OCI-LY1 (cell line): ENCODE measurements around the gene TBPL2.
"Not testable (repeated sequence)": the region's sequence is repeated elsewhere in the genome, so short reads cannot be mapped to it uniquely, and the experiment has no call there.

Source experiments
- H2AFZ ChIP-seq: fragments of 200-600 bp; sonication (generic), shearing (Covaris generic); 2 replicates; pipeline ENCODE4 v1.6.0; 2014; ENCODE audit warnings: antibody characterized with exemption, mild to moderate bottlenecking, low read length
- H3F3A ChIP-seq: fragments of 200-600 bp; sonication (generic), shearing (Covaris generic); 2 replicates; pipeline ENCODE4 v1.6.0; 2014; ENCODE audit warnings: mild to moderate bottlenecking, antibody characterized with exemption, low read length, moderate library complexity; ENCODE audit not compliant: insufficient read depth
- H3K27ac ChIP-seq: fragments of 200-600 bp; sonication (generic); 2 replicates; pipeline ENCODE4 v1.5.1; 2014; ENCODE audit warnings: low read length, mixed run types, mild to moderate bottlenecking, low read depth; ENCODE audit not compliant: poor library complexity, severe bottlenecking
- H3K27me3 ChIP-seq: fragments of 200-600 bp; sonication (generic); 2 replicates; pipeline ENCODE4 v1.6.0; 2014; ENCODE audit warnings: antibody characterized with exemption, mild to moderate bottlenecking, low read length, moderate library complexity; ENCODE audit not compliant: insufficient read depth
- H3K36me3 ChIP-seq: fragments of 200-600 bp; sonication (generic); 2 replicates; pipeline ENCODE4 v1.6.1; 2014; ENCODE audit warnings: mild to moderate bottlenecking, antibody characterized with exemption, low read length, moderate library complexity, mixed read lengths; ENCODE audit not compliant: insufficient read depth
- H3K4me1 ChIP-seq: fragments of 200-600 bp; sonication (generic); 2 replicates; pipeline ENCODE4 v1.5.1; 2014; ENCODE audit warnings: mild to moderate bottlenecking, low read length, moderate library complexity; ENCODE audit not compliant: insufficient read depth, severe bottlenecking
- H3K4me2 ChIP-seq: fragments of 200-600 bp; sonication (generic), shearing (Covaris generic); 2 replicates; pipeline ENCODE4 v1.6.1; 2014; ENCODE audit warnings: low read length
- H3K4me3 ChIP-seq: fragments of 200-600 bp; sonication (generic); 2 replicates; pipeline ENCODE4 v1.5.1; 2014; ENCODE audit warnings: low read length, low read depth, mild to moderate bottlenecking, mixed read lengths; ENCODE audit not compliant: poor library complexity, severe bottlenecking
- H3K79me2 ChIP-seq: fragments of 200-600 bp; shearing (Covaris generic); 2 replicates; pipeline ENCODE4 v1.6.1; 2016; ENCODE audit warnings: mixed run types, low read length, mixed read lengths; ENCODE audit not compliant: insufficient read depth
- H3K9ac ChIP-seq: fragments of 200-600 bp; sonication (generic), shearing (Covaris generic); 2 replicates; pipeline ENCODE4 v1.6.1; 2014; ENCODE audit warnings: mild to moderate bottlenecking, low read length, mixed read lengths
- H3K9me2 ChIP-seq: fragments of 200-600 bp; sonication (generic), shearing (Covaris generic); 2 replicates; pipeline ENCODE4 v1.6.1; 2014; ENCODE audit warnings: low read depth, mild to moderate bottlenecking, low read length, mixed read lengths
- H3K9me3 ChIP-seq: fragments of 200-600 bp; shearing (Covaris generic); 2 replicates; pipeline ENCODE4 v1.6.1; 2014; ENCODE audit warnings: low read length, mixed read lengths
- H4K20me1 ChIP-seq: fragments of 200-600 bp; sonication (generic), shearing (Covaris generic); 2 replicates; pipeline ENCODE4 v1.6.0; 2016; ENCODE audit warnings: mild to moderate bottlenecking, low read length; ENCODE audit not compliant: insufficient read depth
- EZH2 ChIP-seq: fragments of 200-600 bp; sonication (generic), shearing (Covaris generic); IDR thresholded peaks from 2 replicates; pipeline ENCODE4 v1.8.0; 2017; ENCODE audit warnings: borderline replicate concordance, mixed run types, mild to moderate bottlenecking, antibody characterized with exemption, low read length, moderate library complexity, mixed read lengths
- TF ChIP-seq, protein P1 (sequence below): fragments of 200-600 bp; sonication (generic), shearing (Covaris generic); IDR thresholded peaks from 2 replicates; pipeline ENCODE4 v1.5.1; 2017; ENCODE audit warnings: mild to moderate bottlenecking, antibody characterized with exemption, low read length, moderate library complexity, mixed read lengths

TBPL2 gene

DNA sequence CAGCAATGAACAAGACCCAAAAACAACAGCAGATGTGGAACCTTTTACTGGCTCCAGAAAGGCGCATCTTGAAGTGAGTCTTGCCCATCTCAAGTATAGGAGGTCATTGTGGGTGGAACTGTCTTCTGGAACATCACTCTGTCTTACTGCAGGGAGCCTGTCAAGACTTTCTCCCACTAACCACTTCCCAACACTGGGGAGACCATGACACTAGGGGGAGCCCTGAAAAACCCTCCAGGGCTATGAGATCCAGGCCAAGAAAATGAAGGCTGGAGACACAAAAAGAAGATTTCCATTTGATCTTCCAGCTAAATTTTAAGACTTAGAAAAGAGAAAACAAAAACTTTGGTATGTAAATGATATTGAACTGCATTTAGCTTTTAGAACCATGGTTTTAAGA lies 15.3 kb downstream of the TBPL2 start:
- no peak overlapping the region for H3K9ac ChIP-seq
- no peaks in the 10 kb centered on the region for H3K27me3 ChIP-seq
- H3K36me3 ChIP-seq = no peaks in the 10 kb centered on the region
- H3K79me2 ChIP-seq = no peaks in the 10 kb centered on the region
- H3K4me1 ChIP-seq = peaks cover 4% of the 10 kb centered on the region
- H3K4me2 ChIP-seq = no peak overlapping the region
- no peaks in the 10 kb centered on the region for H3F3A ChIP-seq
- H3K4me3 ChIP-seq = no peak overlapping the region
- no peaks in the 10 kb centered on the region for H3K9me2 ChIP-seq
- H2AFZ ChIP-seq = no peak overlapping the region
- no peak overlapping the region for H3K27ac ChIP-seq
- no peaks in the 10 kb centered on the region for H3K9me3 ChIP-seq
- H4K20me1 ChIP-seq = no peaks in the 10 kb centered on the region
- no peak for TF ChIP-seq EZH2
- TF ChIP-seq, protein P1, sequence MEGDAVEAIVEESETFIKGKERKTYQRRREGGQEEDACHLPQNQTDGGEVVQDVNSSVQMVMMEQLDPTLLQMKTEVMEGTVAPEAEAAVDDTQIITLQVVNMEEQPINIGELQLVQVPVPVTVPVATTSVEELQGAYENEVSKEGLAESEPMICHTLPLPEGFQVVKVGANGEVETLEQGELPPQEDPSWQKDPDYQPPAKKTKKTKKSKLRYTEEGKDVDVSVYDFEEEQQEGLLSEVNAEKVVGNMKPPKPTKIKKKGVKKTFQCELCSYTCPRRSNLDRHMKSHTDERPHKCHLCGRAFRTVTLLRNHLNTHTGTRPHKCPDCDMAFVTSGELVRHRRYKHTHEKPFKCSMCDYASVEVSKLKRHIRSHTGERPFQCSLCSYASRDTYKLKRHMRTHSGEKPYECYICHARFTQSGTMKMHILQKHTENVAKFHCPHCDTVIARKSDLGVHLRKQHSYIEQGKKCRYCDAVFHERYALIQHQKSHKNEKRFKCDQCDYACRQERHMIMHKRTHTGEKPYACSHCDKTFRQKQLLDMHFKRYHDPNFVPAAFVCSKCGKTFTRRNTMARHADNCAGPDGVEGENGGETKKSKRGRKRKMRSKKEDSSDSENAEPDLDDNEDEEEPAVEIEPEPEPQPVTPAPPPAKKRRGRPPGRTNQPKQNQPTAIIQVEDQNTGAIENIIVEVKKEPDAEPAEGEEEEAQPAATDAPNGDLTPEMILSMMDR = no peak

GRCh38 chr14:55423969-55424368 lies 16.4 kb downstream of the TBPL2 start:
- no peak overlapping the region for H3K4me2 ChIP-seq

DNA sequence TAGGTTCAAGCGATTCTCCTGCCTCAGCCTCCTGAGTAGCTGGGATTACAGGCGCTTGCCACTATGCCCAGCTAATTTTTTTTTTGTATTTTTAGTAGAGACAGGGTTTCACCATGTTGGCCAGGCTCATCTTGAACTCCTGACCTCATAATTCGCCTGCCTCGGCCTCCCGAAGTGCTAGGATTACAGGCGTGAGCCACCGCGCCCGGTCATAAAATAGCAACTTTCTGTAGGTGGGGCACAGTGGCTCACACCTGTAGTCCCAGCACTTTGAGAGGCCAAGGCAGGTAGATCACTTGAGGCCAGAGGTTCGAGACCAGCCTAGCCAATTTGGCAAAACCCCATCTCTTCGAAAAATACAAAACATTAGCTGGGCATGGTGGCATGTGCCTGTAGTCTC lies 18.1 kb downstream of the TBPL2 start:
- not testable (repeated sequence) for H3F3A ChIP-seq, H3K9me3 ChIP-seq, H3K9ac ChIP-seq, H3K9me2 ChIP-seq, H3K27ac ChIP-seq, H3K27me3 ChIP-seq, H2AFZ ChIP-seq, H3K4me1 ChIP-seq, H3K79me2 ChIP-seq, H3K36me3 ChIP-seq, H4K20me1 ChIP-seq, H3K4me2 ChIP-seq, H3K4me3 ChIP-seq

More at GRCh38 chr14:55423969-55424368, 16.4 kb downstream of the TBPL2 start:
- Histone ChIP-seq H3K9ac (no peak overlapping the region), H3K27ac (no peak overlapping the region), H3K27me3 (no peaks in the 10 kb centered on the region), H3K36me3 (no peaks in the 10 kb centered on the region), H4K20me1 (no peaks in the 10 kb centered on the region), H3K79me2 (no peaks in the 10 kb centered on the region), H3K9me3 (no peaks in the 10 kb centered on the region), H2AFZ (no peak overlapping the region), H3K4me3 (no peak overlapping the region), H3K4me1 (no peaks in the 10 kb centered on the region), H3K9me2 (no peaks in the 10 kb centered on the region), H3F3A (no peaks in the 10 kb centered on the region)
- TF ChIP-seq, protein P1 = no peak
- TF ChIP-seq EZH2 = no peak

- Histone ChIP-seq H3K9me3 (no peaks in the 10 kb centered on the region), H3K9me2 (no peaks in the 10 kb centered on the region), H3F3A (no peaks in the 10 kb centered on the region), H3K27me3 (no peaks in the 10 kb centered on the region), H3K4me2 (no peak overlapping the region), H2AFZ (no peak overlapping the region), H3K36me3 (no peaks in the 10 kb centered on the region), H3K79me2 (no peaks in the 10 kb centered on the region), H3K4me1 (no peaks in the 10 kb centered on the region), H3K4me3 (no peak overlapping the region), H3K27ac (no peak overlapping the region), H4K20me1 (no peaks in the 10 kb centered on the region), H3K9ac (no peak overlapping the region)
- TF ChIP-seq, protein P1 = no peak
- TF ChIP-seq EZH2 = no peak
These were observed 20.8 kb downstream of the TBPL2 start for GRCh38 chr14:55419663-55420062.
